ENCODE measurements around the gene NELFB.

DNA sequence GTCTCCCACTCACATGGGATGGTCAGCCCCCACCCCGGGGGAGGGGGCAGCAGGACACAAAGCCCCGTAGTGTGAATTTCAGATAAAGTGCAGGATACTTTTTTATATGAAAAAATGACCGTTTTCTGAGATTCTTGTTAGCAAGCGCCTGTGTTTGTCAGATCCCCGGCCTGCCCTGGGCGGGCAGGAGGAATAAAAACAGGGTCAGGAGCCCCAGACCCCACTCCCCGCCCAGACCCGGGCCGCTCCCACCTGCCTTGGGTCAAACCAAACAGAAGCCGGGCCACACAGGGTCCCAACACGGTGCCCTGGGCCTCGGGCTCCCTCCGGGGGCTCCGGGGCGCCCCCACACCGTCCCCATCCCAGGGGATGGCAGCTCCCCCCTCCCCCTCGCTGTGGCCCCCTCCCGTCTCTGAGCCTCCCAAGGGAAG, 60.5 kb downstream of the NELFB start:
- no peak for TF ChIP-seq POLR2A (IDR thresholded peaks at IDR 0.05)
- TF ChIP-seq, protein P1, sequence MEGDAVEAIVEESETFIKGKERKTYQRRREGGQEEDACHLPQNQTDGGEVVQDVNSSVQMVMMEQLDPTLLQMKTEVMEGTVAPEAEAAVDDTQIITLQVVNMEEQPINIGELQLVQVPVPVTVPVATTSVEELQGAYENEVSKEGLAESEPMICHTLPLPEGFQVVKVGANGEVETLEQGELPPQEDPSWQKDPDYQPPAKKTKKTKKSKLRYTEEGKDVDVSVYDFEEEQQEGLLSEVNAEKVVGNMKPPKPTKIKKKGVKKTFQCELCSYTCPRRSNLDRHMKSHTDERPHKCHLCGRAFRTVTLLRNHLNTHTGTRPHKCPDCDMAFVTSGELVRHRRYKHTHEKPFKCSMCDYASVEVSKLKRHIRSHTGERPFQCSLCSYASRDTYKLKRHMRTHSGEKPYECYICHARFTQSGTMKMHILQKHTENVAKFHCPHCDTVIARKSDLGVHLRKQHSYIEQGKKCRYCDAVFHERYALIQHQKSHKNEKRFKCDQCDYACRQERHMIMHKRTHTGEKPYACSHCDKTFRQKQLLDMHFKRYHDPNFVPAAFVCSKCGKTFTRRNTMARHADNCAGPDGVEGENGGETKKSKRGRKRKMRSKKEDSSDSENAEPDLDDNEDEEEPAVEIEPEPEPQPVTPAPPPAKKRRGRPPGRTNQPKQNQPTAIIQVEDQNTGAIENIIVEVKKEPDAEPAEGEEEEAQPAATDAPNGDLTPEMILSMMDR (IDR thresholded peaks at IDR 0.05 in 8 of 11, conservative IDR thresholded peaks at IDR 0.05 in 3 of 11) = no peak
- no peak for TF ChIP-seq POLR2AphosphoS5 (IDR thresholded peaks at IDR 0.05)

All from spleen (tissue), 7 donors.